C4-2B (cell line): ENCODE measurements around the gene HOXB7.

Experiments
- ZFX ChIP-seq: fragments of 450-650 bp; IDR thresholded peaks from 2 replicates; pipeline ENCODE4 v1.6.1; 2017
- TF ChIP-seq, protein P1 (sequence below): fragments of 450-650 bp; conservative IDR thresholded peaks from 2 replicates; pipeline ENCODE4 v1.5.1; 2017; ENCODE audit warnings: mild to moderate bottlenecking

DNA sequence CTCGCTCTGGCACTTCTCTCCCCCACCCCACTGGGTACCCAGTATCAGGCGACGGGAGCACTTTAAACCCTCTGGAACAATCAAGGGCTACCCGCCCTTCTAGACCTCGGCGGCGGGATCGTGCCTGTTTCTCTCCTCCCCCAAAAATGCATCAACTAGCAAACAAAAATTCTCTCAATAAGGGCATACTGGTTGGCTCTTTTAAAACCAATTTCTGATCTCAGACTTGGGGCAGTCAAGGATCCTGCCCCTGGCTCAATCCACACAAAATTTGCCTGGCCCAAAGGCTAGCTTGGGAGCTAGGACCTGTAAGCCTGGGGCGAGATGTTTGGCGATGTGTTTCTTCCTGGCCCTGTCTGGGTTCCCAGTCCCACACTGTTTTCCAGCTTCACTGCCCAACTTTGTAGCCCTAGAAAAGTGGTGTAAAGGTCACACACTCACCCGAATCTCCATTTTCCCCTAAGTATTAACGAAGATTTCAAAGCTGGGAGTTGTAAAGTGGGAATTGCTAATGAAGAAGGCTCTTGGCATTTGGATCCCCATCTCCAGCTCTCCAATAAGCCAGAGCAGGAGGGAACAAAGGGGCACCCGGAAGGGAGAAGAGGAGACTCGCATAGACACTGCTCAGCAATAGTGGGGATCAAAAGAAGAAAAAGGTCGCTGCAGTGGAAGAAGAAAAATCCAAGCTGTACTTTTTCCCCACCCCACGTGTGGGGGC lies 51.5 kb downstream of the HOXB7 start:
- TF ChIP-seq, protein P1, sequence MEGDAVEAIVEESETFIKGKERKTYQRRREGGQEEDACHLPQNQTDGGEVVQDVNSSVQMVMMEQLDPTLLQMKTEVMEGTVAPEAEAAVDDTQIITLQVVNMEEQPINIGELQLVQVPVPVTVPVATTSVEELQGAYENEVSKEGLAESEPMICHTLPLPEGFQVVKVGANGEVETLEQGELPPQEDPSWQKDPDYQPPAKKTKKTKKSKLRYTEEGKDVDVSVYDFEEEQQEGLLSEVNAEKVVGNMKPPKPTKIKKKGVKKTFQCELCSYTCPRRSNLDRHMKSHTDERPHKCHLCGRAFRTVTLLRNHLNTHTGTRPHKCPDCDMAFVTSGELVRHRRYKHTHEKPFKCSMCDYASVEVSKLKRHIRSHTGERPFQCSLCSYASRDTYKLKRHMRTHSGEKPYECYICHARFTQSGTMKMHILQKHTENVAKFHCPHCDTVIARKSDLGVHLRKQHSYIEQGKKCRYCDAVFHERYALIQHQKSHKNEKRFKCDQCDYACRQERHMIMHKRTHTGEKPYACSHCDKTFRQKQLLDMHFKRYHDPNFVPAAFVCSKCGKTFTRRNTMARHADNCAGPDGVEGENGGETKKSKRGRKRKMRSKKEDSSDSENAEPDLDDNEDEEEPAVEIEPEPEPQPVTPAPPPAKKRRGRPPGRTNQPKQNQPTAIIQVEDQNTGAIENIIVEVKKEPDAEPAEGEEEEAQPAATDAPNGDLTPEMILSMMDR: no peak
- no peak for TF ChIP-seq ZFX
